NCI-H1436 treated with DMSO at 0.1 percent for 48 hours (cell line): ENCODE data around the gene CYTH3.
"Not testable (repeated sequence)": the region's sequence is repeated elsewhere in the genome, so short reads cannot be mapped to it uniquely, and the experiment has no call there.

Experiments used
- DNase-seq: peaks from one replicate; lab custom pipeline; 2025; lab: John Stamatoyannopoulos, UW

CYTH3 gene

GRCh38 chr7:6272481-6273323 lies at the start of gene CYTH3:
TSS of gene CYTH3 (minus strand) at chr7:6272624. CDS start at chr7:6272507, 117 bp downstream.
- DNase-seq, result no peak

DNA sequence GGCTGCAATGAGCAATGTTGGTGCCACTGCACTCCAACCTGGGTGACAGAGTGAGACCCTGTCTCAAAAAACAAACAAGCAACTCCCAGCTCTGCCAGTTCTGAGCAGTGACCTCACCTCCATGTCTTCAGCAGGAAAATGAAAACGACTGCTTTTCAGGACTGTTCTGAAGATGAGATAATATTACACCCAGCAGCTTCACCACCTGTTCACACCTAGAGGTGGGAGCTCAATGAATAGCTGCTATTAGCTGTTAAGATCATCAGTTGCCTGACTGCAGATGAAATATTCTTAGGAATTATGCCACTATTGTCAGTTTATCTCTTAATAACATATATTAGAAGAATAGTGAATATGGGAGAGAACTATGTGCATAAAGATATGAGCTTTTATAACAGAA lies 48.4 kb upstream of the CYTH3 start:
- DNase-seq, result no peak

DNA sequence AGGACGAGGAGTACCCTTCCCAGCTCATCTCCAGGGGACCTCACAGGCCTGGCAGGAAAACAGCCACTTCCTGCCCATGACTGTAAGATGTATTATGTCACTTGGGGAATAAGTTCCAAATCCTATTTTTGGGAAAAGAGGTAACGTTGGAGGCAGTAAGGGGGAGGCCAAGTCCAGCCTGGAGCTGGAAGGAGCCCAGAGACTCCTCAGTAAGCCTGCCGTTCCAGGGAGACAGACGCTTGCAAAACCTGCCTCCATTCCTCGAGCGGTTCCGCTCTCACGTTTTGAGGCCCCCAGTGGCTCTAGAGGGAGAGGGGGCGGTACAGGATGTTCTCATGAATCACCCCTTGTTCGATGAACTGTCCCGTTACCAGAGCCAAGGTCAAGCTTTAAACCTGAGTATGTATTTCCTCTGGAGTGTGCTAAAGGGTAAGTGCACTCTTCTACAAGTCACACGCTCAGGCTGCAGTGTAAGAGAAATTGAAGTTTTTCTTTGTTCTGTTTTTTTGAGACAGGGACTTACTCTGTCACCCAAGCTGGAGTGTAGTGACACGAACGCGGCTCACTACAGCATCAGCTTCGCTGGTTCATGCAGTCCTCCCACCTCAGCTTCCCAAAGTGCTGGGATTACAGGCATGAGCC lies 45.5 kb upstream of the CYTH3 start:
- DNase-seq, result no peak

DNA sequence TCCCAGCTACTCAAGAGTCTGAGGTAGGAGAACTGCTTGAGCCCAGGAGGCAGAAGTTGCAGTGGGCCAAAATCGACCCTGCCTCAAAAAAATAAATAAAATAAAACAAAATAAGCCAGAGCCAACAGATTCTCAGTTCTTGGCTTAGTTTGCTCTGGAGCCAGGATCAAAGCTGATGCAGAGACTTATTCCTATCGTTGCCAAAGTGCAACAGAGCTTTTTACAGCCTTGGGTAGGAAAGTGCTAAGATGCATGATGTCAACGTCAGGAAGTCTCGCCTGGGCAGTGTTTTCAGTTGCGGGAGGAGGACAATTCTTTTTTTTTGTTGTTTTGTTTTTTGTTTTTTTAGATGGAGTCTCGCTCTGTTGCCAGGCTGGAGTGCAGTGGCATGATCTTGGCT lies 43.8 kb upstream of the CYTH3 start:
- no peak for DNase-seq

- no peak for DNase-seq
Measured at GRCh38 chr7:6315746-6316145, 43.3 kb upstream of the CYTH3 start.

DNA sequence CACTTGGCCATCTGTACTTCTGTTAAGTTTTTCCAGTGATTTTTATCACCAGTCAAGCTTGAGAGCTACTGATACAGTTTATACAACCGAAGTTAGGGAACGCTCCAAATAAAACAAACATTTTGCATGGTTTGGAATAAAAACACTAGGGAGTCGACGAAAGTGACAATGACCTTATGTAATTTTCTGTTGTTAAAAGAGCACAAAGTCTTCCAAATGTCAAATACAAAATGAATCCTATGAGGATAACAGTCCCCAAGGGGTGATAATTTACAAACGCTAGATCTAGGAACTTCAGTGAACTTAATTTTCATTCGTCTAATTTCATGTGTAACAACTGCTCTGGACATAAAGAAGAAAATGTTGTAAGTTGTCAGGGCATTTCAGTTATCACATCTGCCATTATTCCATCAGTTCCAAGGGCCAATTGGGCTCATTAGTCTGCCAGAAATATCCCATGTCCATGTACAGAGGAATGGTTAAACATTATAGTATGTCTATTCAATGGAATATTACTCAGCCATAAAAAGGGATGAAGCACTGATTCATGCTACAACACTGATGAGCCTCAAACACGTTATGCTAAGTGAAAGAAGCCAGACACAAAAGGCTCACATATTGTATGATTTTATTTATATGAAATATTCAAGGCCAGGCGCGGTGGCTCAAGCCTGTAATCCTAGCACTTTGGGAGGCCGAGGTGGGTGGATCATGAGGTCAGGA lies 38.0 kb upstream of the CYTH3 start:
- no peak for DNase-seq

GRCh38 chr7:6307762-6308161 lies 35.3 kb upstream of the CYTH3 start:
- no peak for DNase-seq

DNA sequence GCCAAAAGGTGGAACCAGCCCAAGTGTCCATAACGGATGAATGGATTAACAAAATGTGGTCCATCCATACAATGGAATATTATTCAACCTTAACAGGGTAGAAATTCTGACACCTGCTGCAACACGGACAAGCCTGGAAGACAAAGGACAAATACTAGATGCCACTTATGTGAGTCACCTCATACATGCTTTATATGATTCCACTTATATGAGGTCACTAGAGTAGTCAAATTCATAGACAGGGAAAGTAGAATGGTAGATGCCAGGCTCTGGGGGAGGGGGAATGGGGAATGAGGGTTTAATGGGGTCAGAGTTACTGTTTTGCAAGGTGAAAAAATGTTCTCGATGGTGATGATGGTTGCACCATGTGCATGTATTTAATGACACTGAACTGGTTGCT lies 34.0 kb upstream of the CYTH3 start:
- no peak for DNase-seq

GRCh38 chr7:6305330-6305729 lies 32.9 kb upstream of the CYTH3 start:
- no peak for DNase-seq

- not testable (repeated sequence) for DNase-seq
Measured at GRCh38 chr7:6301446-6301845, 29.0 kb upstream of the CYTH3 start.

- DNase-seq, result no peak
Measured at GRCh38 chr7:6299774-6300173, 27.4 kb upstream of the CYTH3 start.

GRCh38 chr7:6294839-6295238 lies 22.4 kb upstream of the CYTH3 start:
- DNase-seq, result no peak

DNA sequence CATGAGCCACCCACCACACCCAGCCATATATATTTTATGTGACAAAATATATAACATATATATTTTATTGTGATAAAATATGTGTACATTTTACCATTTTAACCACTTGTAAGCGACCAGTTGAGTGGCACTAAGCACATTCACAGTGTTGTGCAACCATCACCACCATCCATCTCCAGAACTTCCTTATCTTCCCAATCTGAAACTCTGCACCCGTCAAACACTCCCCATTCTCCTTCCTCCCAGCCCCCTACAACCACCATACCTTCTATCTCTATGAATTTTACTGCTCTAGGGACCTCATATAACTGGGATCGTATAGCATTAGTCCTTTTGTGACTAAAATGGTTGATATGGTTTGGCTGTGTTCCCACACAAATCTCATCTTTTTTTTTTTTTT lies 20.8 kb upstream of the CYTH3 start:
- no peak for DNase-seq

- DNase-seq, result not testable (repeated sequence)
Measured at GRCh38 chr7:6291941-6292340, 19.5 kb upstream of the CYTH3 start.

GRCh38 chr7:6291531-6291930 lies 19.1 kb upstream of the CYTH3 start:
- no peak for DNase-seq

DNA sequence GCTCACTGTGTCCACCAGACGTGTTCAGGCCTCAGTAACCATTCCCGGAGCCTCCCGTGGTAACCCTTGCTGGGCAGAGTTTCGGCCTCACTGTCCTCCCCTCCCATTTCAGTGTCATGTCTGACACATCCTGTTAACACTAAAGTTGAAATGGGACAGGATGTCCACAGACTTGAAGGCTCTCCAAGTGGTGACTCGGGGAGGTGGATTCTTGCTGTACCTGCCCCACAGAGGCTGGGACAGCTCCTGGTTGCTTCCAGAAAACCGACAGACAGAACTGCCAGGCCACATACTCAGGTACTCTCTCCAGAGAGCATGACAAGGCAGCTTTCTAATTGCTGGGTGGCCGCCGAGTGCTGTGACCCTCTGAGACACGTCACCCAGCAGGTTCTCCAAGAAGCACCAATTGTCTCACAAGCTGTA lies 17.9 kb upstream of the CYTH3 start:
- no peak for DNase-seq

- no peak for DNase-seq
Measured at GRCh38 chr7:6288270-6288860, 15.9 kb upstream of the CYTH3 start.

DNA sequence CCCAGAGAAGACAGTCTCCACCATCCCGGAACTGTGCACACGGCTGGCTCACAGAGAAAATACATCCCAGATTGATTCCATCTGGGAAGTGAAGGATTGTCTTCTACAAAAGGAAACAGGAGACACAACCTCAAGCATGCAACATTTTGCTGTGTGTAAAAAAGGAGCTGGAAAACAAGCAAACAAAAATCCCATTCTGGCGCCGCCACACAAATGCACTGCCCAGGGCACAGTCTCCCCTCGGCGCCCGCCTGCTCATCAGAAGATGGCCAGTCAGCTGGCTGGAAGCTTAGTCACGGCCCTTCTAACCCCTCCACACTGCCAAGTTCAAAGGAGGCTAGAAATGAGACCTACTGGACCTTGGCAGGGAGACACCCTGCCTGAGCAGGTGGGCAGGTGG lies 14.1 kb upstream of the CYTH3 start:
- DNase-seq, result no peak

GRCh38 chr7:6284461-6285360 lies 12.3 kb upstream of the CYTH3 start:
- no peak for DNase-seq

DNA sequence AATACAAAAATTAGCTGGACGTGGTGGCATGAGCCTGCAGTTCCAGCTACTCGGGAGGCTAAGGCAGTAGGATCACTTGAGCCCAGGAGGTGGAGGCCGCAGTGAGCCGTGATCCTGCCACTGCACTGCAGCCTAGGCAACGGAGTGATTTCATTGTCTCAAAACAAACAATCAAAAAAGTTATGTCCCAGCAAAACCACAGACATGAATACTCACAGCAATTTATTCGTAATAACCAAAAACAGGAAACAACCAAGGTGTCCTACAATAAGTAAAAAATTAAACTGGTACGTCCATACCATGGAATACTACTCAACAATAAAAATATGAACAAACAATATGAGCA lies 11.6 kb upstream of the CYTH3 start:
- no peak for DNase-seq

- not testable (repeated sequence) for DNase-seq
Measured at GRCh38 chr7:6283391-6284054, 11.1 kb upstream of the CYTH3 start.
